Smooth muscle cell (in vitro differentiated cells): ENCODE measurements around the gene SPATA6L. TPM values are rescaled to one million over a fixed set of nuclear protein-coding genes. Genes with fewer than 3 reads are reported as not detected.

Source experiments
- DNase-seq: peaks from one replicate; lab custom pipeline; 2025; ENCODE audit not compliant: unreplicated experiment; lab: John Stamatoyannopoulos, UW
- H2AFZ ChIP-seq: fragments of 200-600 bp; sonication (generic); 2 replicates; pipeline ENCODE4 v1.6.0; 2016; ENCODE audit warnings: antibody characterized with exemption, low read depth, mild to moderate bottlenecking
- H3F3A ChIP-seq: fragments of 200-600 bp; sonication (generic); 2 replicates; pipeline ENCODE4 v1.6.0; 2017; ENCODE audit warnings: antibody characterized with exemption, low read depth
- H3K27ac ChIP-seq: fragments of 200-600 bp; sonication (generic); 2 replicates; pipeline ENCODE4 v1.5.1; 2016; ENCODE audit warnings: low read depth, mild to moderate bottlenecking
- H3K27me3 ChIP-seq: fragments of 200-600 bp; sonication (generic); 2 replicates; pipeline ENCODE4 v1.6.1; 2016; ENCODE audit warnings: low read depth, mild to moderate bottlenecking
- H3K36me3 ChIP-seq: fragments of 200-600 bp; sonication (generic); 2 replicates; pipeline ENCODE4 v1.5.1; 2016; ENCODE audit warnings: low read depth
- H3K4me1 ChIP-seq: fragments of 200-600 bp; sonication (generic); 2 replicates; pipeline ENCODE4 v1.5.1; 2016; ENCODE audit warnings: low read depth
- H3K4me2 ChIP-seq: fragments of 200-600 bp; sonication (generic); 2 replicates; pipeline ENCODE4 v1.6.0; 2016; ENCODE audit warnings: mild to moderate bottlenecking
- H3K4me3 ChIP-seq: fragments of 200-600 bp; sonication (generic); 2 replicates; pipeline ENCODE4 v1.5.1; 2016; ENCODE audit warnings: mild to moderate bottlenecking
- H3K79me2 ChIP-seq: fragments of 200-600 bp; sonication (generic); 2 replicates; pipeline ENCODE4 v1.6.0; 2016; ENCODE audit warnings: low read depth, mild to moderate bottlenecking
- H3K9ac ChIP-seq: fragments of 200-600 bp; sonication (generic); 2 replicates; pipeline ENCODE4 v1.6.0; 2016; ENCODE audit warnings: low read depth
- H3K9me3 ChIP-seq: fragments of 200-600 bp; sonication (generic); replicated peaks from 2 replicates; pipeline ENCODE4 v1.5.1; 2016; ENCODE audit warnings: low read depth
- H4K20me1 ChIP-seq: fragments of 200-600 bp; sonication (generic); 2 replicates; pipeline ENCODE4 v1.6.0; 2016; ENCODE audit warnings: low read depth
- WGBS: methylation state at CpG from one replicate; pipeline ENCODE4 v1.1.7; 2016; ENCODE audit warnings: low lambda C conversion rate; 5-methylcytosine and 5-hydroxymethylcytosine counted together
- polyA plus RNA-seq: library from polyadenylated mRNA; unstranded; fragments of >200 nt; fragmentation: Nextera tagmentation; extraction: Ambion mirVana; gene quantifications from 2 replicates; pipeline ENCODE4 v1.2.1, GENCODE V29; 2016
- total RNA-seq: library from RNA; depleted of rRNA; stranded (reverse); fragments of >200 nt; gene quantifications from 2 replicates; pipeline ENCODE4 v1.2.3, GENCODE V29; 2014
- TF ChIP-seq, protein P1 (sequence below): fragments of 200-600 bp; sonication (generic); IDR thresholded peaks from 2 replicates; pipeline ENCODE4 v1.5.1; 2017; ENCODE audit warnings: borderline replicate concordance, mild to moderate bottlenecking, antibody characterized with exemption; ENCODE audit not compliant: insufficient read depth, poor library complexity, severe bottlenecking

The SPATA6L gene
- total and polyA plus RNA-seq, 2 experiments from 2014 or later: 0.57 to 0.67 TPM

GRCh38 chr9:4654538-4654937, 11.7 kb downstream of the SPATA6L start:
- no peaks in the 10 kb centered on the region for H3F3A ChIP-seq
- no peak overlapping the region for H3K4me3 ChIP-seq
- no peak overlapping the region for H3K4me2 ChIP-seq
- H3K27me3 ChIP-seq: no peaks in the 10 kb centered on the region
- 93% methylated on average over 10 of the region's 10 CpGs for WGBS
- no peaks in the 10 kb centered on the region for H3K9me3 ChIP-seq
- no peaks in the 10 kb centered on the region for H4K20me1 ChIP-seq
- DNase-seq: no peak
- no peaks in the 10 kb centered on the region for H3K4me1 ChIP-seq
- no peaks in the 10 kb centered on the region for H3K79me2 ChIP-seq
- no peaks in the 10 kb centered on the region for H3K36me3 ChIP-seq
- TF ChIP-seq, protein P1, sequence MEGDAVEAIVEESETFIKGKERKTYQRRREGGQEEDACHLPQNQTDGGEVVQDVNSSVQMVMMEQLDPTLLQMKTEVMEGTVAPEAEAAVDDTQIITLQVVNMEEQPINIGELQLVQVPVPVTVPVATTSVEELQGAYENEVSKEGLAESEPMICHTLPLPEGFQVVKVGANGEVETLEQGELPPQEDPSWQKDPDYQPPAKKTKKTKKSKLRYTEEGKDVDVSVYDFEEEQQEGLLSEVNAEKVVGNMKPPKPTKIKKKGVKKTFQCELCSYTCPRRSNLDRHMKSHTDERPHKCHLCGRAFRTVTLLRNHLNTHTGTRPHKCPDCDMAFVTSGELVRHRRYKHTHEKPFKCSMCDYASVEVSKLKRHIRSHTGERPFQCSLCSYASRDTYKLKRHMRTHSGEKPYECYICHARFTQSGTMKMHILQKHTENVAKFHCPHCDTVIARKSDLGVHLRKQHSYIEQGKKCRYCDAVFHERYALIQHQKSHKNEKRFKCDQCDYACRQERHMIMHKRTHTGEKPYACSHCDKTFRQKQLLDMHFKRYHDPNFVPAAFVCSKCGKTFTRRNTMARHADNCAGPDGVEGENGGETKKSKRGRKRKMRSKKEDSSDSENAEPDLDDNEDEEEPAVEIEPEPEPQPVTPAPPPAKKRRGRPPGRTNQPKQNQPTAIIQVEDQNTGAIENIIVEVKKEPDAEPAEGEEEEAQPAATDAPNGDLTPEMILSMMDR: no peak
- H2AFZ ChIP-seq: no peak overlapping the region
- no peak overlapping the region for H3K27ac ChIP-seq
- no peak overlapping the region for H3K9ac ChIP-seq

DNA sequence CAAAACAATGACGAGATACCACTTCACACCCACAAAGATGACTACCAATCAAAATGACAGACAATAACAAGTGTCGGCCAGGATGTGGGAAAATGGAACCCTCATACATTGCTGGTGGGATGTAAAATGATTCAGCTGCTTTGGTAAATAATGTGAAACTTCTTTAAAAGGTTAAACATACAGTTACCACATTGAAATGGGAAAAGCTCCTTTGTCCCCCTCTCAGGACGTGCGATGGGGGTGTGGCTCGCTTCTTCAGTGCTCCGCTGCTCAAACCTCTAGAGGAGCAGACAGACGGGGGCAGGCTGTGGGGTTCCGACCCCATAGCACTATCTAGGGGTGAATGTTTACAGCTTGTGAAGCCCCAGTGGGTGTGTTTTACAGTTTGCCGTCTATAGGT, 12.2 kb downstream of the SPATA6L start:
- Histone ChIP-seq H3F3A (no peaks in the 10 kb centered on the region), H3K36me3 (no peaks in the 10 kb centered on the region), H3K79me2 (no peaks in the 10 kb centered on the region), H3K9me3 (no peaks in the 10 kb centered on the region), H2AFZ (no peak overlapping the region), H3K4me3 (no peak overlapping the region), H4K20me1 (no peaks in the 10 kb centered on the region), H3K9ac (no peak overlapping the region), H3K27ac (no peak overlapping the region), H3K27me3 (no peaks in the 10 kb centered on the region), H3K4me1 (no peaks in the 10 kb centered on the region), H3K4me2 (no peak overlapping the region)
- DNase-seq: no peak
- WGBS: 91% methylated on average over 9 of the region's 9 CpGs
- TF ChIP-seq, protein P1: no peak

DNA sequence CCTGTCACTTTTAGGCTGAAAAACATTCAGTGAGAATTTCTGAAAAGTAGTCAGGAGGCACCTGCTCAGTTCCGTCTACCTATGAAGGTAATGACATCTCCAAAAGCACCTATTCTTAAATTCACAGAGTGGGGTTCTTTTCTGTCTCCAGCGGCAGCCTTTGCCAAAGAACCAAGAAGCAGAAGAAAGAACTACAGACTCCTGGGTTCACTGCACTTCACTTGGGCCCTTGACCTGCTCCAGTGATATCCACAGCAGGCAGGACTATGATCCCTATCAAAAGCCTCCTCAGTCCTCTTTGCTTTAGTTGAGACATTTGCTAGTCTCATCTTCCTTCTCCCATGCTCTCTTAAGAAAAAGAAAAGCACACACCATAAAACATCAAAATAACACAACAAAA, 23.9 kb downstream of the SPATA6L start:
- Histone ChIP-seq H3K9ac (no peak overlapping the region), H3K36me3 (no peaks in the 10 kb centered on the region), H3K4me3 (no peak overlapping the region), H3K27ac (no peak overlapping the region), H3K79me2 (no peaks in the 10 kb centered on the region), H3K4me1 (no peaks in the 10 kb centered on the region), H3K27me3 (no peaks in the 10 kb centered on the region), H4K20me1 (no peaks in the 10 kb centered on the region), H2AFZ (no peak overlapping the region), H3K9me3 (no peaks in the 10 kb centered on the region), H3K4me2 (no peak overlapping the region), H3F3A (no peaks in the 10 kb centered on the region)
- TF ChIP-seq, protein P1: no peak
- WGBS: 93% methylated on average over 2 of the region's 2 CpGs
- no peak for DNase-seq

- DNase-seq: no peak
- H3K4me1 ChIP-seq: no peaks in the 10 kb centered on the region
These were observed 26.3 kb downstream of the SPATA6L start for GRCh38 chr9:4640027-4640426.

More at GRCh38 chr9:4640027-4640426, 26.3 kb downstream of the SPATA6L start:
- Histone ChIP-seq H3K79me2 (no peaks in the 10 kb centered on the region), H3F3A (no peaks in the 10 kb centered on the region), H3K4me2 (no peak overlapping the region), H3K36me3 (no peaks in the 10 kb centered on the region), H3K27ac (no peak overlapping the region), H2AFZ (no peak overlapping the region), H4K20me1 (no peaks in the 10 kb centered on the region), H3K9me3 (no peaks in the 10 kb centered on the region), H3K27me3 (no peaks in the 10 kb centered on the region), H3K9ac (no peak overlapping the region), H3K4me3 (no peak overlapping the region)
- 45% methylated on average over 2 of the region's 2 CpGs for WGBS
- TF ChIP-seq, protein P1: peak; percentile 52
